ENCODE results near the gene ABHD3.
"Not testable (repeated sequence)": the region's sequence is repeated elsewhere in the genome, so short reads cannot be mapped to it uniquely, and the experiment has no call there.

ABHD3 gene

DNA sequence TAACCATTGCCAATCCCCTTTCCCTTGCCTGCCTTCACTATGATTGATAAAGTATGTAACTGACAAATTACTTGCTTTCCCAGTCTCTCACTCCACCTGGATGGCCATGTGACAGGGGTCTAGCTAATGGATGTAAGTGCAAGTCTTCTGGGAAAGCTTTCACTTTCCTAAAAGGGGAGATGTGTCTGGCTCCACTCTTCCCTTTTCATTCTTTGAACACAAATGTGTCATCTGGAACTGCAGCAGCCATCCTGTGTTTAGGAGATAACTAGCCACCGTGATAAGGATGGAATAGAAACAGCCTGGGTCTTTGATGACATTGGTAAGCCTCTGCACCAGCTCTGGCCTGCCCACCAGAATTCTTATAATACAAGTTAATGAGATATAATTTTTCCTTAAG lies 54.3 kb downstream of the ABHD3 start:
- DNase-seq (ENCODE audit: low read depth), result no peak

GRCh38 chr18:21640375-21640774 lies 64.2 kb downstream of the ABHD3 start:
- DNase-seq (ENCODE audit: low read depth), result not testable (repeated sequence)

GRCh38 chr18:21638822-21639221 lies 65.8 kb downstream of the ABHD3 start:
- no peak for DNase-seq (ENCODE audit: low read depth)

GRCh38 chr18:21636769-21637168 lies 67.8 kb downstream of the ABHD3 start:
- DNase-seq (ENCODE audit: low read depth), result no peak

GRCh38 chr18:21634588-21635199 lies 69.9 kb downstream of the ABHD3 start:
- no peak for DNase-seq (ENCODE audit: low read depth)

DNA sequence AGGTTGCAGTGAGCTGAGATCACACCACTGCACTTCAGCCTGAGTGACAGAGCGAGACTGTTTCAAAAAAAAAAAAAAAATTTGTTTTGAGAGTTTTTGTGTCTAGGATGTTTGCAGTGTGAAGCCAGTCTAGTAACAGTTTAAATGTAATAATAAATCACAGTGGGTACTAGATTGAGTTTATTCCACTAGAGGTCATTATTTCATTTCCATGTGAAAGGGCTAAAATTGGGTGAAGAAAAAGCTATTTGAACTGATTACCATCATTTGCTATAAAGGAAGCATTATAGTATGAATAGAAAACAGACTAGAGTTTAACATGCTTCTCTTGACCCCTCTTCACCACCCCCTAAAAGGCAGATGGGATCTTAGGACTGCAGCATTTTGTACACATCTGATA lies 72.2 kb downstream of the ABHD3 start:
- no peak for DNase-seq (ENCODE audit: low read depth)

GRCh38 chr18:21629089-21629832 lies 75.3 kb downstream of the ABHD3 start:
- DNase-seq (ENCODE audit: low read depth), result no peak

DNA sequence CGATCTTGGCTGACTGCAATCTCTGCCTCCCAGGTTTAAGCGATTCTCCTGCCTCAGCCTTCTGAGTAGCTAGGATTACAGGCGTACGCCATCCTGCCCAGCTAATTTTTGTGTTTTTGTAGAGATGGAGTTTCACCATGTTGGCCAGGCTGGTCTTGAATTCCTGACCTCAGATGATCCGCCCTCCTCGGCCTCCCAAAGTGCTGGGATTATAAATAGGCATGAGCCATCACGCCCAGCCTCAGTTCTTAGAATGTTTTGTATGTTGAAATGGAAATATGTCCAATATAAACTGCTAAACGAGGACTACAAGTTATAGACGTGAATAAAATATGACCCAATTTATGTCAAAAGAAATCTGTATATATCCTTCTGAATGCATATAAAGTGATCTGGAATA lies 82.9 kb downstream of the ABHD3 start:
- DNase-seq (ENCODE audit: low read depth), result not testable (repeated sequence)

GRCh38 chr18:21612125-21613039 lies 92.2 kb downstream of the ABHD3 start, which contains the start of gene SNRPD1:
TSS of gene SNRPD1 (plus strand) at chr18:21612314. CDS start at chr18:21612430, 116 bp downstream.
- peak; percentile 74 for DNase-seq (ENCODE audit: low read depth)

GRCh38 chr18:21611401-21612124 lies 93.0 kb downstream of the ABHD3 start:
- not testable (repeated sequence) for DNase-seq (ENCODE audit: low read depth)

DNA sequence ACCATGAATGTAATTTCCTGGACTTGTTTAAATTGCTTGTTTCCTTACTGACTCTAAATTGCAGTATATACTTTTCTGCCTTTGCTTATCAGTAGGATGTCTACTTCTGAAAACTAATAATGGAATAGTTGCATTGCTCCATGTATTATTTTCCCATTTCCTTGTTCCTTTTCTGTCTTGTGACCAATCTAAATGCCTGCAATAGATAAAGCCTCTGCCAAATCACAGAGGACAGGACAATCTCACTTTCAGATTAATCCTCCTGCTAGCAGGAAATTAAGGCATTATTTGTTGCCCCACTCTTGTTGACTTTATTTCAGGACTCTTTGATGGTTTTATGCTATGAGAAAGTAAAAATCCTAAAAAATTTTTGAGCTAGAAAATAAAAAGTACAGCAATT lies 99.4 kb downstream of the ABHD3 start:
- DNase-seq (ENCODE audit: low read depth), result no peak

- DNase-seq (ENCODE audit: low read depth), result no peak
These were observed 99.9 kb downstream of the ABHD3 start for GRCh38 chr18:21604671-21605070.

DNA sequence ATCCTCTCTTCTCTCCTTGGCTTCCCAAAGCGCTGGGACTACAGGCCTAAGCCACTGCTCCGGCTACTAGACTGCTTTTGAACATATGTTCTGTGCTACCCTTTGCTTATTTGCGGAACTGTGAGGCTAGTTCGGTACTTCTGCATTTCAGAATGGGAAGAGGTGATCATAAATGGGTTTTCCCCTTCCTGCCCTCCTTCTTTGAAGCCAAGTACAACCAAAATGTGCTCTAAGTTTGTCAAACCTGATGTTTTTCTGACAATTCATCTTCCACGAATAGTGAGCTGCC lies 102.3 kb downstream of the ABHD3 start:
- DNase-seq (ENCODE audit: low read depth), result no peak

All from stimulated activated CD8-positive, alpha-beta memory T cell treated with anti-CD3 and anti-CD28 coated beads, Interleukin-12 subunit alpha, Interleukin-12 subunit beta, amount 100 ng/mL, for 1 hour (primary cell).